Bronchus fibroblast of lung (primary cell): Measurements from ENCODE around the gene KIF3C. TPM values are rescaled to one million over a fixed set of nuclear protein-coding genes. Genes with fewer than 3 reads are reported as not detected.

Experiments used
- total RNA-seq: library from RNA; depleted of rRNA; stranded (reverse); fragments of >200 nt; gene quantifications from 2 replicates; pipeline ENCODE4 v1.2.3, GENCODE V29; 2015

Gene KIF3C
- 14.1 and 14.3 TPM in 2 replicates for total RNA-seq

DNA sequence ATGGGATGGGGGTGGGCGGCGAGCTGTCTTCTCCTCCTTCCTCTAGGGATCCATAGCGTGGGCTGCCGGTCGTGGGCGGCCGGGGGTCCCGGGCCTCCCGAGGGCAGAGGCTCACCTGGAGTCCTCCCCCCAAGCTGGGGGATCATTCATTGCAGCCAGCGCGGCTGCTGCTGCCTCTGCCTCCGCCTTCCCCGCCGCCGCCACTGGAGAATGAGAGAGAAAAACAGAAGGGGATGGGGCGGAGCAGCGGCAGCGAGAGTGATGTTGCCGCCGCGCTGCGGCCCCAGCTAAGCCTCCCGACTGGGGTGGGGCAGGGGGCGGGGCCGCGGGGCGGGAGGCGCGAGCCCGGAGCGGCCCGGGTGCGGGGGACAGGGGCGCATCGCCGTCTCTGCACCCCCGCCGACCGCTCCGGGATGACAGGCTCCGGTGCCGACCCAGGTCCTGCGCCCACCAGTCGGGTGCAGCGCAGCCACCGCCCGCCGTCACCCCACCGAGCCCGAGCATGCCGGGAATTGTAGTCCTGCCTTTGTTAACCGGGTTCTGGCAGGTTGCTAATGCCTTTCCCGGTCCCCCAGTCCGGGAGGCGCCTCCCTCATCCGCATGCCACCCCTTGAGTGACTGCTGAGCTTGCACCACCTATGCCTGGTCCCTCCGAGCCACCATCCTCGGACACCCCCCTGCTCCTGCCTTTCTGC is at the start of gene KIF3C:
Gene KIF3C (minus strand): TSS at position 225 of the 695 bp plus-strand sequence. CDS start 580 bp downstream, outside the sequence.

GRCh38 chr2:25878361-25879132 is 103.8 kb downstream of the KIF3C start, which contains the start of gene ASXL2:
TSS of gene ASXL2 (minus strand) at chr2:25878487. CDS start at chr2:25878222, 265 bp downstream.

Other genes starting within 250 kb of the KIF3C start
- 5.1 and 6.1 TPM in 2 replicates for gene ASXL2, start 104.0 kb downstream of the KIF3C start, total RNA-seq
- 74.2 and 90.1 TPM in 2 replicates for gene RAB10, start 51.6 kb upstream of the KIF3C start, total RNA-seq
- gene GAREM2, start 190.6 kb upstream of the KIF3C start, total RNA-seq: 0.34 and 0.45 TPM in 2 replicates